T-helper 17 cell (primary cell): ENCODE results near the gene MYL6. TPM values are rescaled to one million over a fixed set of nuclear protein-coding genes. Genes with fewer than 3 reads are reported as not detected.
"Not testable (repeated sequence)": the region's sequence is repeated elsewhere in the genome, so short reads cannot be mapped to it uniquely, and the experiment has no call there.

ENCODE experiments used
- ATAC-seq: fragments of 150-1000 bp; cut with Tn5 transposase; 2 replicates; pipeline ENCODE4 v1.10.0; 2021; ENCODE audit warnings: mild to moderate bottlenecking, moderate library complexity
- DNase-seq, 3 donors: peaks; one replicate each; pipeline versions ENCODE4 v3.0.0 to v3.0.0-alpha.2; 2020 to 2021
- H3K9me3 ChIP-seq: one replicate; pipeline ENCODE4 v1.7.0; 2013; ENCODE audit warnings: low read length, mild to moderate bottlenecking; ENCODE audit not compliant: control insufficient read depth, poor library complexity, severe bottlenecking
- H3K27ac Mint-ChIP-seq: one replicate; pipeline ENCODE4 v1.8.0; 2022; ENCODE audit warnings: mild to moderate bottlenecking, moderate library complexity, mixed read lengths
- H3K27me3 Mint-ChIP-seq: one replicate; pipeline ENCODE4 v1.8.0; 2022; ENCODE audit warnings: mixed read lengths
- H3K36me3 Mint-ChIP-seq: one replicate; pipeline ENCODE4 v1.8.0; 2022; ENCODE audit warnings: low read depth, mixed read lengths
- H3K4me1 Mint-ChIP-seq: one replicate; pipeline ENCODE4 v1.8.0; 2022; ENCODE audit warnings: mild to moderate bottlenecking, mixed read lengths
- H3K4me3 Mint-ChIP-seq: one replicate; pipeline ENCODE4 v1.8.0; 2022; ENCODE audit warnings: mild to moderate bottlenecking, moderate library complexity, mixed read lengths
- total RNA-seq, 4 donors: library from RNA in 2 of 4; stranded (reverse) in 2 of 4; gene quantifications; one replicate each; pipeline ENCODE4 v1.2.3 and lab custom pipeline; 2022 to 2026

Gene MYL6
- total RNA-seq (100 to 1,000 TPM; 741 to 784 TPM), total RNA-seq (lab: John Stamatoyannopoulos, UW) (375 to 402 reads per million in 2 donors)

DNA sequence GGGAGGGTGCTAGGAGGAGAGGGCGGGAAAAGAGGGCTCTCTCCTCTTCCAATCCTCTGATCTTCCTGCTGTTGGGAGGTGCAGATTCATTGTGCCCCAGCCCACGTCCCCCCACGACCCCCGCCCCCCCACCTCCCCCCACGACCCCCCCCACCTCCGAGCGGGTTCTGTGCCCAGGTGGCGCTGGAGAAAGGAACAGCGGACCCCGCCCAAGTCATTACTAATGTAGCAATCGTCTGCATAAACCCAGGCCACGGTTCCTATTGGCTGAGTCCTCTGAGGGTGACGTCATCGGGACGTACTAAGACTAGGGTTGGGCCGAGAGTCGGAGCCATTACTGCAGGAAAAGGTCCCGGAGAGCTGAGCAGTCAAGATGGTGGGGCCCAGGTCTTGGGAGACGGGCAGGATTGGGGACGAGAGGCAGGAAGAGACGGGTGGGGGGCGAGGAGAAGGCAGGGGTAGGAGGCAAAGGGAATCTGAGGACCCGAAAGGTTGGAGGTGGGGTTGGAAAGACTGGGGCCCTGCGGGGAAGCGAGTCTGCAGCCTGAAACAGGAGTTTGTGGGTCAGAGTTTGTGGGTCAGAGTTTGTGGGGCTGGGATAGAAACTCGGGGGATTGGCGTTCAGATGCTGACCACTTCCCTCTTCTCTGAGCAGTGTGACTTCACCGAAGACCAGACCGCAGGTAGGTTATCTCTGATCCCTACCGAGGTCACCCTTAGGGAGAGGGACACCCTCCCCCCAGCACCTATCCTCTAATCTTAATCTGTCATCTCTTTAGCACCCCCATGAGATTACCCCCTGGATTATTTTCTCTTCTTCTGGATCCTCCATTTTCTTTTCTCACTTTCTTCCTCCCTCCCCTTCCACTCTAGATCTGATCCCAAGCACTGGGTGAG, at the start of gene MYL6:
Gene MYL6 (plus strand): TSS at position 331 of the 897 bp plus-strand sequence. CDS start 43 bp downstream, at position 374.
- peaks cover 44% of the 10 kb centered on the region for H3K4me1 Mint-ChIP-seq
- H3K36me3 Mint-ChIP-seq, result peaks cover 11% of the 10 kb centered on the region
- DNase-seq (peak; percentile 71 to 79 (median 78)), ATAC-seq (peak; percentile 87)
- no peaks in the 10 kb centered on the region for H3K27me3 Mint-ChIP-seq
- peak within 1 kb of the TSS; percentile 100 for H3K4me3 Mint-ChIP-seq
- H3K27ac Mint-ChIP-seq, result peak within 1 kb of the TSS; percentile 99
- no peaks in the 10 kb centered on the region for H3K9me3 ChIP-seq

DNA sequence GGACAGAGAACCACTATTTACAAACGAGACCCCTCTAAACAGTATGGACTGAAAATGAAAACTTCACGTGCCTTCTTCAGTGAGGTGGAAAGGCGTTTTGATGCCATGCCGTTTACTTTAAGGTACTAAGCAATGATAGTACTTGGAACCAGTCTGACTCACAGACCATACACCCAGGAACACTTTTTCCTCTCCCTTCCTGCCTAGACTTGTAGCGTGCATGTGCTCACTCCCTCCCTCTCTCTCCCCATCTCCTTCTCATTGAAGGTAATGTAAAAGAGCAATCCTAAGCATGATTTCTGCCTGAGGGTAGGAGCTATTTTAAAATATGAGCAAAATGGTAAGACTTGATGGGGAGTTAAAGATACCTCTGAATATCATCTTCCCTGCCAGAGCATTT, 47.6 kb upstream of the MYL6 start:
- Mint-ChIP-seq H3K27me3 (no peaks in the 10 kb centered on the region), H3K4me3 (no peak overlapping the region), H3K27ac (no peak overlapping the region), H3K4me1 (peaks cover 13% of the 10 kb centered on the region), H3K36me3 (peaks cover 4% of the 10 kb centered on the region)
- ATAC-seq, result no peak
- no peak for DNase-seq
- H3K9me3 ChIP-seq, result no peaks in the 10 kb centered on the region

DNA sequence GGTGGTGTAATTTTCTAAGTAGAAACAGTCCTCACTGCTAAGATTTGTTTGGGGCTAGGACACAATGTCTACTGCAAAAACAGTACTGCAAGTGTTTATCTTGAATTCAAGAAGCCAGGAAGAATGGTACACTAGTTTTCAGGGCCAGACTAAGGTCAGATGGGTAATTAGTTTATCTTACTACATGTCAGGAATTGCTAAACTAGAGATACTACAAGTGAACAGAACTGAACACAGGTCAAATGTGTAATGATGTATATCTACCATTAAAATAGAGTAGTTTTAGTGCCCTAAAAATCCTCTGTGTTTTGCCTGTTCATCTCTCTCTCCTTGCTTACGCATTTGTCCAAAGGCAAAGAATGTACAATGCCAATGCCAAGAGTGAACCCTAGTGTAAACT, 44.1 kb upstream of the MYL6 start:
- peaks cover 25% of the 10 kb centered on the region for H3K4me1 Mint-ChIP-seq
- H3K27me3 Mint-ChIP-seq, result no peaks in the 10 kb centered on the region
- DNase-seq (no peak), ATAC-seq (no peak)
- H3K36me3 Mint-ChIP-seq, result peaks cover 13% of the 10 kb centered on the region
- peak overlapping the region; percentile 53 for H3K27ac Mint-ChIP-seq
- no peak overlapping the region for H3K4me3 Mint-ChIP-seq
- no peaks in the 10 kb centered on the region for H3K9me3 ChIP-seq

GRCh38 chr12:56115329-56115728, 42.8 kb upstream of the MYL6 start:
- Mint-ChIP-seq H3K4me3 (peak overlapping the region; percentile 98), H3K27ac (peak overlapping the region; percentile 99), H3K27me3 (no peaks in the 10 kb centered on the region), H3K36me3 (peaks cover 13% of the 10 kb centered on the region), H3K4me1 (peaks cover 31% of the 10 kb centered on the region)
- DNase-seq (no peak), ATAC-seq (no peak)
- no peaks in the 10 kb centered on the region for H3K9me3 ChIP-seq

GRCh38 chr12:56116267-56117081, 41.7 kb upstream of the MYL6 start, which contains the start of gene RPL41:
Gene RPL41, plus strand, starts transcription at chr12:56116633.
- H3K4me1 Mint-ChIP-seq, result peaks cover 31% of the 10 kb centered on the region
- peaks cover 8% of the 10 kb centered on the region for H3K36me3 Mint-ChIP-seq
- ATAC-seq, result peak; percentile 54

DNA sequence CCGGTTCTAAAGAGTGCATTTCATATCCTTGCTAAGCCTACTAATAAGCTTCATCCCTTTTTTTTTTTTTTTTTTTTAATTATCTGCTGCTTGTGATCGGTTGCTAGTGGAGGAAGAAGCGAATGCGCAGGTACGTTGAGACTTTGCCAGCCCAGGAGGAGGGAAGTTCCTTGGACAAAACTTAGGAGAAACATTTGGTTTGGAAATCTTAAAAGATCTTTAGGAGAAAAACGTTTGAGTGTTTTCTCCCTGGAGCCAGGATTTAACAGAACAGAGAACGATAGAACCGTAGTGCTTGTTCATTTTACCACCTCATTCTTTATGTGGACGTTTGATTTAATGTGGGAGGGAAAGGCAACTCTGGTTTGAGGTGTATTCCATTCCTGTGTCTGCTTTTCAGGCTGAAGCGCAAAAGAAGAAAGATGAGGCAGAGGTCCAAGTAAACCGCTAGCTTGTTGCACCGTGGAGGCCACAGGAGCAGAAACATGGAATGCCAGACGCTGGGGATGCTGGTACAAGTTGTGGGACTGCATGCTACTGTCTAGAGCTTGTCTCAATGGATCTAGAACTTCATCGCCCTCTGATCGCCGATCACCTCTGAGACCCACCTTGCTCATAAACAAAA, 41.0 kb upstream of the MYL6 start:
- H3K9me3 ChIP-seq, H3K27me3 Mint-ChIP-seq, ATAC-seq, H3K36me3 Mint-ChIP-seq, DNase-seq: not testable (repeated sequence)
- peak overlapping the region; percentile 98 for H3K4me3 Mint-ChIP-seq
- peaks cover 31% of the 10 kb centered on the region for H3K4me1 Mint-ChIP-seq
- peak overlapping the region; percentile 99 for H3K27ac Mint-ChIP-seq

More at GRCh38 chr12:56116267-56117081, 41.7 kb upstream of the MYL6 start, which contains the start of gene RPL41:
- no peaks in the 10 kb centered on the region for H3K9me3 ChIP-seq
- Mint-ChIP-seq H3K27ac (peak within 1 kb of the TSS; percentile 99), H3K27me3 (no peaks in the 10 kb centered on the region), H3K4me3 (peak within 1 kb of the TSS; percentile 98)
- DNase-seq, result peak; percentile 77 to 89 (median 84)

GRCh38 chr12:56117778-56118687, 40.1 kb upstream of the MYL6 start, which contains the start of gene ZC3H10:
Gene ZC3H10, plus strand, starts transcription at chr12:56118266. Its CDS starts 2,297 bp downstream, at chr12:56120563.
- H3K4me3 Mint-ChIP-seq, result peak within 1 kb of the TSS; percentile 98
- peaks cover 8% of the 10 kb centered on the region for H3K36me3 Mint-ChIP-seq
- ATAC-seq (peak; percentile 81), DNase-seq (peak; percentile 85 to 94 (median 89))
- H3K27ac Mint-ChIP-seq, result peak within 1 kb of the TSS; percentile 99
- no peaks in the 10 kb centered on the region for H3K27me3 Mint-ChIP-seq
- peaks cover 32% of the 10 kb centered on the region for H3K4me1 Mint-ChIP-seq
- no peaks in the 10 kb centered on the region for H3K9me3 ChIP-seq

- Mint-ChIP-seq H3K4me3 (peak overlapping the region; percentile 98), H3K27ac (peak overlapping the region; percentile 99), H3K36me3 (peaks cover 8% of the 10 kb centered on the region), H3K27me3 (no peaks in the 10 kb centered on the region), H3K4me1 (peaks cover 36% of the 10 kb centered on the region)
- no peak for ATAC-seq
- H3K9me3 ChIP-seq, result no peaks in the 10 kb centered on the region
- no peak for DNase-seq
These were observed 39.3 kb upstream of the MYL6 start for GRCh38 chr12:56118688-56119357.

DNA sequence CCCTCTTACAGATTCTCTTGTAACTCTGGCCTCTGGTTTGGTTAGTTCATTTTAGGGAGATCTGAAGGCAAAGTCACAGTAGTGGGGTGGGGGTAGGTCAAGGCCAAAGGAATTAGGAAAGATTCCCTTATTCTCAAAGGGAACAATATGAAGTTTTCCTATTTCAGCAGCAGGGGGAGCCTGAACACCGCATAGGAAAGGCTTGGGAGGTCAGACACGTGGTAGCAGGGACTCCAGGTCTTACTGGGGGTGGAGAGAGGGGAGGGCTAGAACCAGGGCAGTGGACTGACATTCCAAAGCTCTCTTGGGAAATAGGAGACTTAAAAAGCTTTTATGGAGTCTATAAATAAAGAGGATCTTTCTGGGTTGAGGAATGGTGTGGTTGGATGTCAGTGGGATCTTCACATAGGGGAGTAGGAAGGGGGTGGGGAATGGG, 38.8 kb upstream of the MYL6 start:
- peak overlapping the region; percentile 98 for H3K4me3 Mint-ChIP-seq
- peak; percentile 25 to 40 (median 38) for DNase-seq
- peaks cover 8% of the 10 kb centered on the region for H3K36me3 Mint-ChIP-seq
- peaks cover 42% of the 10 kb centered on the region for H3K4me1 Mint-ChIP-seq
- peak overlapping the region; percentile 99 for H3K27ac Mint-ChIP-seq
- ATAC-seq, result no peak
- no peaks in the 10 kb centered on the region for H3K27me3 Mint-ChIP-seq
- H3K9me3 ChIP-seq, result no peaks in the 10 kb centered on the region

- no peaks in the 10 kb centered on the region for H3K9me3 ChIP-seq
- no peak overlapping the region for H3K4me3 Mint-ChIP-seq
These were observed 37.9 kb upstream of the MYL6 start for GRCh38 chr12:56120158-56120846.

DNA sequence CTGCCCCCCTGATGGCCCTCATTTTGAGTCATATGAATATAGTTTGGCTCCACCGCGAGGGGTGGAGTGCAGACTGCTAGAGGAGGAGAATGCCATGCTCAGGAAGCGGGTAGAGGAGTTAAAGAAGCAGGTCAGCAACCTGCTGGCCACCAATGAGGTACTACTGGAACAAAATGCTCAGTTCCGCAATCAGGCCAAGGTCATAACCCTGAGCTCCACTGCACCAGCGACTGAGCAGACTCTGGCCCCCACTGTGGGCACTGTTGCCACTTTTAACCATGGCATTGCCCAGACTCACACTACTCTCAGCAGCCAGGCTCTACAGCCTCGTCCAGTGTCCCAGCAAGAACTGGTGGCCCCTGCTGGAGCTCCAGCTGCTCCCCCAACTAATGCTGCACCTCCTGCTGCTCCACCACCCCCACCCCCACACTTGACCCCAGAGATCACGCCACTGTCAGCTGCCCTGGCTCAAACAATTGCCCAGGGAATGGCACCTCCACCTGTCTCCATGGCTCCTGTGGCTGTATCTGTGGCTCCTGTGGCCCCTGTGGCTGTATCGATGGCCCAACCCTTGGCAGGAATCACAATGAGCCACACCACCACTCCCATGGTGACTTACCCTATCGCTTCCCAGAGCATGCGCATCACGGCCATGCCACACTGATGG, 36.8 kb upstream of the MYL6 start:
- Mint-ChIP-seq H3K27ac (peak overlapping the region; percentile 68), H3K4me1 (peaks cover 46% of the 10 kb centered on the region), H3K27me3 (no peaks in the 10 kb centered on the region), H3K36me3 (peaks cover 8% of the 10 kb centered on the region), H3K4me3 (no peak overlapping the region)
- DNase-seq (no peak), ATAC-seq (no peak)
- H3K9me3 ChIP-seq, result no peaks in the 10 kb centered on the region

More at GRCh38 chr12:56120158-56120846, 37.9 kb upstream of the MYL6 start:
- Mint-ChIP-seq H3K27ac (no peak overlapping the region), H3K36me3 (peaks cover 8% of the 10 kb centered on the region), H3K27me3 (no peaks in the 10 kb centered on the region), H3K4me1 (peaks cover 43% of the 10 kb centered on the region)
- ATAC-seq (no peak), DNase-seq (no peak)
